GM13976 (cell line): ENCODE measurements around the gene FOXP3.

Experiments
- DNase-seq: peaks from one replicate; pipeline ENCODE4 v3.0.0; 2012; ENCODE audit warnings: low spot score
- in situ Hi-C: fragments of 300-500 bp; cut with MboI; formaldehyde crosslinking; loops from one replicate; pipeline ENCODE4 v1.12.0; 2022; ENCODE audit warnings: low sequenced_read_pairs, mixed read lengths, inconsistent platforms; ENCODE audit not compliant: unreplicated experiment
- TF ChIP-seq, protein P1 (sequence below): IDR thresholded peaks from 2 replicates; pipeline ENCODE4 v1.5.1; 2012; ENCODE audit warnings: borderline replicate concordance, mild to moderate bottlenecking; ENCODE audit not compliant: insufficient read depth; ENCODE audit errors: extremely low read depth, missing control alignments, control extremely low read depth

Gene FOXP3

DNA sequence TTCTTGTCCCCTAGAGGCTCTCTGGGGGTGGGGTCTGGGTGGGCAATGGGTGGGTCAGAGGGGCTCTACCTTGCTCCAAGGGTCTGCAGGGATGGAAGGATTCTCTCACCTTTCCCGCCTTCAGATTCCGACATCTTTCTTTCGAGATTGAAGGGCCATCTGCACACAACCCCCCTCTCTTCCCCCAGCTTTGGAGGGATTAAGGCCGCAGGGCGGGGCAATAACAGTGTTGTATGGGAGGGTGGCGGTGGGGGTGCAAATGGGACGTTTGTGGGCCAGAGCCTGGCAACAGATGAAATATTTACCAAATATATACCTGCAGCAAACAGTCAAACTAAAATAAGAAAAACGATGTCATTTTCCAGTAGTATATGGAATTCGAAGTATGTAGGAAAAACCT is 31.3 kb downstream of the FOXP3 start, which contains the start of gene CACNA1F:
TSS of gene CACNA1F (minus strand) at position 165 of the 400 bp plus-strand sequence. CDS start at position 134, 31 bp downstream.
- TF ChIP-seq, protein P1, sequence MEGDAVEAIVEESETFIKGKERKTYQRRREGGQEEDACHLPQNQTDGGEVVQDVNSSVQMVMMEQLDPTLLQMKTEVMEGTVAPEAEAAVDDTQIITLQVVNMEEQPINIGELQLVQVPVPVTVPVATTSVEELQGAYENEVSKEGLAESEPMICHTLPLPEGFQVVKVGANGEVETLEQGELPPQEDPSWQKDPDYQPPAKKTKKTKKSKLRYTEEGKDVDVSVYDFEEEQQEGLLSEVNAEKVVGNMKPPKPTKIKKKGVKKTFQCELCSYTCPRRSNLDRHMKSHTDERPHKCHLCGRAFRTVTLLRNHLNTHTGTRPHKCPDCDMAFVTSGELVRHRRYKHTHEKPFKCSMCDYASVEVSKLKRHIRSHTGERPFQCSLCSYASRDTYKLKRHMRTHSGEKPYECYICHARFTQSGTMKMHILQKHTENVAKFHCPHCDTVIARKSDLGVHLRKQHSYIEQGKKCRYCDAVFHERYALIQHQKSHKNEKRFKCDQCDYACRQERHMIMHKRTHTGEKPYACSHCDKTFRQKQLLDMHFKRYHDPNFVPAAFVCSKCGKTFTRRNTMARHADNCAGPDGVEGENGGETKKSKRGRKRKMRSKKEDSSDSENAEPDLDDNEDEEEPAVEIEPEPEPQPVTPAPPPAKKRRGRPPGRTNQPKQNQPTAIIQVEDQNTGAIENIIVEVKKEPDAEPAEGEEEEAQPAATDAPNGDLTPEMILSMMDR: no peak
- in situ Hi-C loops: no loop called here
- DNase-seq: no peak

DNA sequence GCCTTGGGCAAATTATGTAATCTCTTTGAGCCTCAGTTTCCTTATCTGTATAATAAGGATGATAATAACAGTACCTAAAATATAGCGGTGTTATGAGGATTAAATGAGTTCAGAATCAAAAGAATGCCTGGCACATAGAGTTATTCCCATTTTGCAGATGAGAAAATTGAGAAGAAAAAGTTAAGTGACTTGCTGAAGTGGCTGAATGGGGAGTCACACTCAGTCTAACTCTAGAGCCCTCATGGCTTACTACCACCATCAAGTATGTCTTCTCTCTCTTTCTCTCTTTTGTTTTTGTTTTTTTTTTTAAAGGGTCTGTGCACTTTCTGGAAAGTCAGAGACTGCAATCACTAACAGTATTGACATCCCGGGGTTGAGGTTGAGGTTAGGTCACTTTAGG is 32.0 kb downstream of the FOXP3 start:
- TF ChIP-seq, protein P1: no peak
- DNase-seq: no peak
- in situ Hi-C loops: no loop called here

DNA sequence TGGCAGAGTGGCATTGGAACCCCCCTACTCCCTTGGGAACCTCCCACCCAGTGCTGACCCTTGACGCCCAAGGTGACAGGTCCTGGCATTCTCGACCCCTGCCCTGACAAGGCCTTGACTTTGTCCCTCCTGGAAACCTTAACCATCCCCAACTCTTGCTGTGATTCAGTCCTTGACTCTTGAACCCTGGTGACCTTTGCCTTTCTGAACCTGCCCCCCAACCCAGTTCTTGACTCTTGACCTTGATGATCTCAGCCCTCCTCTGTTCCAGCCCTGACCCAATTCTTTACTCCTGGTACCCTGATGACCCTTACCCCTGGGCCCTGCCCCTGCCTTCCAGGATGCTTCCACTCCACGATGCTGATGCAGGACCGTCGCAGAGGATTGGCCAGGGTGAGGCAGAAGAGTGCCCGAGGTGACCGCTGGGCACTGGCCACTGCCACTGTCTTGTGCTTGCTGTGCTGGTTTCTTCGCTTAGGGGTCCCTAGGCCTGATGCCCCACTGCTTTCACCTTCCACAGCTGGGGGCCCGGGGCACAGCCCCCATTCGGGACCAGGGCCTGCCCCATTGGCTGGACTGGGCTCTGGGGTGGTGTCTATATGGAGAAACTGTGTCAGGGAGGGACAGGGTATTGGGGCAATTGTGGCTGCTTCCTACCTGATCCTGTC is 33.0 kb downstream of the FOXP3 start:
- TF ChIP-seq, protein P1: no peak
- DNase-seq: no peak
- in situ Hi-C loops: no loop called here

GRCh38 chrX:49230500-49231232 is 33.8 kb downstream of the FOXP3 start:
- DNase-seq: peak; percentile 84
- in situ Hi-C loops: no loop called here
- TF ChIP-seq, protein P1: peak; percentile 2

DNA sequence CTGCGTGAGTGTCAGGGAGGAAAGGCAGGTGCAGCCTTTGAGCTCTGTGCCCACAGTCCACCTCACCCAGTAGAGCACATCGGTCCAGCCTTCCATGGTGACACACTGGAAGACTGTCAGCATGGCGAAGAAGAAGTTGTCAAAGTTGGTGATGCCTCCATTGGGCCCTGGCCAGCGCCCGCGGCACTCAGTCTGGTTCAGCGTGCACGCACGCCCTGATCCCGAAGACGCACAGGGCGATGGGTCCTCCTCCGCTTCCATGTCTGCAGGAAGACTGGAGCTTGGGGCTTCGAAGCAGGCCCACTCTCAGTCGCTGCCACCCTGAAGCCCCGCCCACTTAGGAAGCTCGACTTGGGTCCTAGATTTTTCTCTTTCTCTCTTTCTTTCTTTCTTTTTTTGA is 36.3 kb downstream of the FOXP3 start:
- no peak for DNase-seq
- TF ChIP-seq, protein P1: no peak
- in situ Hi-C loops: no loop called here

GRCh38 chrX:49227726-49228125 is 36.8 kb downstream of the FOXP3 start:
- TF ChIP-seq, protein P1: no peak
- no peak for DNase-seq
- in situ Hi-C loops: no loop called here
